ENCODE measurements around the gene PPIA.
"Not testable (repeated sequence)": the region's sequence is repeated elsewhere in the genome, so short reads cannot be mapped to it uniquely, and the experiment has no call there.

The PPIA gene

DNA sequence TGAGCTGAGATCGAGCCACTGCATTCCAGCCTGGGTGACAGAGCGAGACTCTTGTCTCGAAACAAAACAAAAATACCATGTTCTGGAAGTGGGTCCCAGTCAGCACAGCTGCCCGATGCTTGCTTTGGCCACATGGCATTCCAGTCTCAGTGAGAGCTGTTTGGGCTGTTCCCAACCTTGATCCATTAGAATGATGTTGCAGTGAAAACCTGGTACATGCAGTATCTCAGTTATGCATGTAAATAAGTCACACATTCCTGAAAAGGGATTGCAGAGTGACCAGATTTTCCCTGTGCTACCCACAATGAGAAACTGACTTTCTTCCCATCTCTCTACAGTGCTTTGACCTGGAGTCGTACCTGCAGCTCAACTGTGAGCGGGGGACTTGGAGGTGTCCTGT lies 32.4 kb upstream of the PPIA start:
- DNase-seq (ENCODE audit: low read depth in 2 of 2): no peak

DNA sequence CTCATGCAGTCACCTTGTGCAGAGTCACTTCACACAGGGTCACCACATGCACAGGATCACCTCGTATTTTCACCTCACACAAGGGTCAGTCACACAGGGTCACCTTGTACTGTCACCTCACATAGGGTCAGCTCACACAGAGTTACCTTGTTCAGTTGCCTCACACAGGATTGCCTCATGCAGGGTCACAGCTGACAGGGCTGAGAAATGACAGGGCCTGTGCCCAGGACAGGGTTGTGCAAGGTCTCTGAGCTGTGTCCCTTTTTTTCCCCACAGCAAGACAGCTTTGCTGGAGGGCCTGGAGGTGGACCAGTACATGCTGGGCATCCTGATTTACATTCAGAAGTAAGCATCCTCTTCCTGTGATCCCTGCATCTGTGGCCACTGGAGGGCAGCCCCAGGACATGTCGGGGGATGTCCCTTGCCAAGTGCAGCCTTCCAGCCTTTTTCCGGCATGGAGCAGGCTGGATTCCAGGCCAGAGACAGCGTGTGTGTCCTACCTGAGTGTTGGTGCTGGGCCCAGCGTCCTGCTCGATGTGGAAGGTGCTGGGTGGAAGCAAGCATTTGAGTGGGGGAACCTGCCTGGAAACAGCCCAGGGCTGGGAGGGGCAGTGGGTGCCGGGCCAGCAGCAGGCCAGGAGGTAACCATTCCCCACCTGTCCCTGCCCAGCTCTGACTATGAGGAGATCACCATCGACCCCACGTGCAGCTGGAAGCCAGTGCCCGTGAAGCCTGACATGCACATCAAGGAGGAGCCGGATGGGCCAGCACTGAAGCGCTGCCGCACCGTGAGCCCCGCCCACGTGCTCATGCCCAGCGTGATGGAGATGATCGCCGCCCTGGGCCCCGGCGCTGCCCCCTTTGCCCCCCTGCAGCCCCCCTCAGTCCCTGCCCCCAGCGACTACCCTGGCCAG lies 31.6 kb upstream of the PPIA start:
- DNase-seq (ENCODE audit: low read depth in 2 of 2): no peak

DNA sequence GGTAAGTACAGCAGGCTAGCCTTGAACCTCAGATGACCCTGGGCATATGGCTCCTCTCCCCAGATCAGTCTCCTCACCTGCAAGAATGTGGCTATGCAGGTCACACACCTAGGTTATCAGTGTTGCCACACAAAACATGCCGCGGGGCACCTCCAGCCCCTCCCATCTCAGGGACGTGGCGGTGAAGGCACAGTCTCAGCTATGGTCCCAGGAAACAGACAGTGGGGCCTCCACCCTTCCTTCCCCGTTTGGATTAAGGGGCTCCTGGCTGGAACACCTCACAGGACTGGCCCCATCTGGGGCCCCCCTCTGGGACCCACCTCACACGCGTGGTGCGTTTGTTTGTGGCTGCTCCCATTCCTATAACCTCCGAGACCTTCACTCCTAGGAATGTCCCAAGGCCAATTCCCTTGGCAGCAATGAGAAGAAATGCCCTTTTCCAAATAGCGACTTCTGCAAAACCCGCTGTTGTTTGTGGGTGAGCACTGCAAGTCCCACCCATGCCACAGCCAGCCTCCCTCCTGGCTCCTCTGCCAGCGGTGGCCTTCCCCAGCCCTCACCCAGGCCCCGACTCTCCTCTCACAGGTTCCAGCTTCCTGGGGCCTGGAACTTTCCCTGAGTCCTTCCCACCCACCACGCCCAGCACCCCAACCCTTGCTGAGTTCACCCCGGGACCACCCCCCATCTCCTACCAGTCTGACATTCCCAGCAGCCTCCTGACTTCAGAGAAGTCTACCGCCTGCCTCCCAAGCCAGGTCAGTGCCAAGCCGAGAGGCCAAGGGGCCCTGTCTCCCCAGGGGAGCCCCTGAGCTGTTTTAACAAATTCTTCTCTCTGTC lies 30.7 kb upstream of the PPIA start:
- no peak for DNase-seq (ENCODE audit: low read depth in 2 of 2)

DNA sequence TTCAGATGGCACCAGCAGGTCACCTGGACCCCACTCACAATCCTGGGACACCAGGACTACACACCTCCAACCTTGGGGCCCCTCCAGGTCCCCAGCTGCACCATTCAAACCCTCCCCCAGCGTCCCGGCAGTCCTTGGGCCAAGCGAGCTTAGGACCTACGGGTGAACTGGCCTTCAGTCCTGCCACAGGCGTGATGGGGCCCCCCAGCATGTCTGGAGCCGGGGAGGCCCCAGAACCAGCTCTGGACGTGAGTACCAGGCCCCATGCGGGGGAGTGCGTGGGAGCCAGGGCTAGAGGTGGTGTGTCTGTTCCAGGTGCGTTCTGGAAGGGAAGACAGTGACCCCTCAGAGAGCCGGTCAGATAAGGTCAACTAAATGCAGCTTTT lies 30.1 kb upstream of the PPIA start:
- no peak for DNase-seq (ENCODE audit: low read depth in 2 of 2)

DNA sequence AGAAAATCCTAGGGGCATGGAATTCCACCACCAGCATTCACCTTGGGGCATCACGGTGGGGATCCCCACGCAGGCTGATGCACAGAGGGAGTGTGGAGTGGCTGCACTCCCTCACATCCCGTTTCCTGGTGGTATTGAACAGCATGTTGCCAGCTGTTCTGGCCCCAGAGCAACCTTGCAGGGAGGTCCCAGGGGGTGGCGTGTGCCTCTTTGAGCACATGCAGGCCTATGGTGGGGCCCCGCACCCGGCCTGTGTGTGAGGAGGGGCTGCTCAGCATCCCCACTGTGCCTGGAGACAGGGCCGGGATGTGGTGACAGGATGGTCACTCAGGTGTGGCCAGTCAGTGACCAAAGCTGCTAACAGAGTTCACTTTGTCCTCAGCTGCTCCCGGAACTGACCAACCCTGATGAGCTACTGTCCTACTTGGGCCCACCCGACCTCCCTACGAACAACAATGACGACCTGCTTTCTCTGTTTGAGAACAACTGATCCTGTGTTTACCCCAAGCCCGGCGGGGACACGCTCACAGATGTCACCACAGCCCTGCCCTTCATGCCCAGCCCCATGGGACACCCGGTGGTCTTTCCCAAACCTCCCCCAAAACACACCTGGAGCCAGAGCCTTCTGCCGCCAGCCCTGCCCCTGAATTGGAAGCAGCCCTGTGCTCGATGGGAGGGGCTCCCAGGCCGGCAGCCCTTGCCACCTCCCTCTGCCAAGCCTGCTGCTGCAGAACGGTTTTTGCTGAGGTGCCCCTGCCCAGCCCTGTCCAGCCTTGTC lies 29.2 kb upstream of the PPIA start:
- DNase-seq (ENCODE audit: low read depth in 2 of 2): no peak

DNA sequence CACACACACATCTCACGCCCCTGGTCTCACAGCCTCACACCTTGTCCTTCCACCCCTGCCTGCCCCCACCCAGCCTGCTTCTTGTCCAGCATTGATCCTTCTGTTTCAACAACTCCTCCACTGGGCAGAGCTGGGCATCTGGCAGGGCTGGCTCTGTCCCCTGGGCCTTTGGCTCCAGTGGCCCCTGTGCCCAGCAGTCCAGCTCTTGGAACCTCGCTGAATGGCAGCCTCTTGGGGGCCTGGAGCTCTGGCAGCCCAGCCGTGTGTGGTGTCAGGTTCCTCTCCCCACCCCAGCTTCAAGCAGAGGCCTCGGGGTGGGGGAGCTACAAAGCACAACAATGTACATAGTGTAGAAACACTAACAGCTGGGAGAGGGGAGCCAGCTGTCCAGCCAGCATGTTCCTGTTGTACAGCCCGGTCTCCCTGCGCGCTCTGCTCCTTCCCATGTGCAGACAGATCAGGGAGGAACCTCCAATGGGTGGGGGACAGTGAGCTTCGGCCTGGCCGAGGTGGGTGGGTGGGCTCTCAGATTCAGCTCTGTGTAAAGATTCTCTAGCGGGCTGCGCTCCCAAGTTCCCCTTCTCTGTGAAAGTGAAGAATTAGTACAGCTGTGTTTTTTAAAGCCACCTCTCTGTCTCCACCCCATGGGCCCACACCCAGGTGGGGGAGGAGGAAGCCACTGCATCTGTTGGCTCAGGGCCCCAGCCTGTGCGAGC lies 28.4 kb upstream of the PPIA start:
- no peak for DNase-seq (ENCODE audit: low read depth in 2 of 2)

DNA sequence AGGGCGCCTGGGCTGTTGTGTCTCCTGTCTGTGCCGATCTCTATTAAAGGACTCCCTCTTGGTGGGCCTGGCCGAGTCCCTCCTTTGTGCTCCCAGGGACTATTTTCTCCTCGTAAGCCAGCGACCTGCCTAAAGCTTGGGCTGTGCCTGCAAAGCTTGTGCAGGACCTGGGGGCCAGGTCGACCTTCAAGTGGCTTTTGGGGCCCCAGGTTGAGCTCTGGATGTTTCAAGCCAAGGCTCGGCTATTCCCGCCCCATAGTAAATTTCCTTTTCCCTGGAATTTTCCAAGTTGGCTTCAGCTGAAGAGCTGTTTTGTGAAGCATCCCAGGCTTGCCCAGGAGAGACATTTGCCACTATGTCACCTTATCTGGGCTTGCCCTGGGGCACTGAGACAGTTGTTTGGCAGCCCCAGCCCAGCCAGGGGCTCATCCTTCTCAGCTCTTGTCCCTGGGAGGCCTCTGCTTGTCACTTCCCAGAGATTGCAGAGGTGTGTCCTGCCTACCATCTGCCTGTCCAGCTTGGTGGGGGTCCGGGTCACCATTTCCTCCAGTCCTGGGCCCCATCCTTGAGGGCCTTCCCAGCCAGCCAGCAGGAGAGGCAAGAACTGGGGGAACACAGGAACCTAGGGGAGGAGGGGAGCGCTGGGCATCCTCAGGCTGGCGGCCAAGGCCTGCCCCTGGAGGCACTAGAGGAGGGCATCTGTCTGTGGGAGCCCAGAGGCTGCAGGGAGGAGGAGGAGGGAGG lies 27.7 kb upstream of the PPIA start:
- DNase-seq (ENCODE audit: low read depth in 2 of 2): no peak

DNA sequence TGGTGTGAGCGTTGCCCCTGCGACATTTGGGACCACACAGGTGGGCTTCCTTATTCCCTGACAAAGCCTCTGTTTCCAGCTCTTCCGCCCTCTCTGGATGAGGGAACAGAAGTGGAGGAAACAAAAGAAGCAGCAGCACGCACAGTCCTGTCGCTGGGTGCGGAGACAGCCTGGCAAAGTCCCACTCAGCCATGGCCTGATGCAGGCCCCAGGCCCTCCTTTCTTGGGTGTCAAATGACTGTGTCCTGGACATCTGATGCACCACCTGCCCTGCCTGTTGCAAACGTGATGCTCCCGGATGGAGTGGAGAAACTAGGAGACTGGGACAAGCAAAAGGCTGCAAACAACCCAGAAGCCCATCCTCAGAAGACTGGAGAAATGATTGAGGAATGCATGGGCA lies 27.1 kb upstream of the PPIA start:
- DNase-seq (ENCODE audit: low read depth in 2 of 2): no peak

DNA sequence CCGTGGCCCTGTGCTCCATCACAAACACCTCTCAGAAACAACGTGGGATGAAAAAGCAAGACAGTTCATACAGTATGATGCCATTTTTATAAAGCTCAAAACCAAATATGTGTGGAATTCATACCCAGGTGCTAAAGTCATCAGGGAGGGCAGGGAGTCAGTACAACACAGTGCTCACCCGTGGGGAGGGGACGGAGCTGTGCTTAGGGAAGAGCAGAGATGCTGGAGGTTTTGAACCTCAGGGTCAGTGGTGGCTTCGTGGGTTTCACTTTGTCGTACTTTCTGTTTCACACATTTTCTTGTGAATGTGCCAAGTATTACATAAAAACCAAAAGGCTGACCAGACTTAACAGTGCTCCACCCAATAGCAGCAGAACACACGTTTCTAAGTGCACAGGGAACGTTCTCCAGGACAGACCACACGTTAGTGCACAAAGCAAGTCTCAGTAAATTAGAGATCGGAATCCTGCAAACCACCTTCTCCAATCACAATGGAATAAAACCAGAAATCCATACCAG lies 26.6 kb upstream of the PPIA start:
- no peak for DNase-seq (ENCODE audit: low read depth in 2 of 2)

DNA sequence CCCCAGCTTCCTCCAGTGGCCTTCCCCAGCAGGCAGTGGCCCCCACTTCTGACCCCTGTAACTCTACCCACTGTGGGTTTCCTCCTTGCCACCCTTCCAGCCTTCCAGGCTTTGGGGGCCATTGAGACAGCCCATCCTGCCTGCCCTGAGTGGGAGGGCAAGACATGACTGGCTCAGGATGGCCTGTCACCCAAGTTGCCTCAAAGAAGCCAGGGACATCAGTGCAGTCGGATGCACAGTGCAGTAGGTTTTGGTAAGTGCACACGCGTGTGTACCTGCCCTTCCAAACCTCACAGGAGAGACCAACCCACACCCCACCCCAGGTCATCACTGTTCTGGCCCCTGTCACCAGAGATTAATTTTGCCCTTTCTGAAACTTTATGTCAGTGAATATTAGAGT lies 25.1 kb upstream of the PPIA start:
- no peak for DNase-seq (ENCODE audit: low read depth in 2 of 2)

DNA sequence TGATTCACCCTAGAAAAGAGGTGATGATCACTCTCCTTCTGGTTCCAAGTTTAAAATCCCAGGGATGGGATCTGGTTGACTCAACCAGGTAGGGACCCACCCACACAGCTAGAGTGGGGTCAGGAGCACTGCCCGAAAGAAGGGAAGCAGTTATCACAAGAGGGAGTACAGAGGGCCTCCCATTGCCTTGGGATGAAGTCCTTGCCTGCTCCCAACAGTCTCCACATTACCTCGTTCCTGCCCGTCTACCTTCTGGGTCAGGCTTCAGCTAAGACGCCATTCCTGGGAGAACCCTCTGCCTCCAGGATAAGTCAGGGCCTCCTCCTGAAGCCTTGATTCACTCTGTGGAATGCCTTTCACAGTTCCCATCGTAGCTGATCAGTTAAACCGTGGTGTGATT lies 24.0 kb upstream of the PPIA start:
- DNase-seq (ENCODE audit: low read depth in 2 of 2): no peak

DNA sequence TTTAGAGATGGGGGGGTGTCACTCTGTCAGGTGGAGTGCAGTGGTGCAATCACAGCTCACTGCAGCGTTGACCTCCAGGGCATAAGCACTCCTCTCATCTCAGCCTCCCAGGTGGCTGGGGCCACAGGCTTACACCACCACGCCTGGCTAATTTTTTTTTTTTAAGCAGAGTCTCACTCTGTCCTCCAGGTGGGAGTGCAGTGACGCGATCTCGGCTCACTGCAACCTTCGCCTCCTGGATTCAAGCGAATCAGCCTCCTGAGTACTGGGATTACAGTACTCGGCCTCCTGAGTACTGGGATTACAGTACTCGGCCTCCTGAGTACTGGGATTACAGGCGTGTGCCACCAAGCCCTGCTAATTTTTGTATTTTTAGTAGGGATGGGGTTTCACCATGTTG lies 23.6 kb upstream of the PPIA start:
- no peak for DNase-seq (ENCODE audit: low read depth in 2 of 2)

DNA sequence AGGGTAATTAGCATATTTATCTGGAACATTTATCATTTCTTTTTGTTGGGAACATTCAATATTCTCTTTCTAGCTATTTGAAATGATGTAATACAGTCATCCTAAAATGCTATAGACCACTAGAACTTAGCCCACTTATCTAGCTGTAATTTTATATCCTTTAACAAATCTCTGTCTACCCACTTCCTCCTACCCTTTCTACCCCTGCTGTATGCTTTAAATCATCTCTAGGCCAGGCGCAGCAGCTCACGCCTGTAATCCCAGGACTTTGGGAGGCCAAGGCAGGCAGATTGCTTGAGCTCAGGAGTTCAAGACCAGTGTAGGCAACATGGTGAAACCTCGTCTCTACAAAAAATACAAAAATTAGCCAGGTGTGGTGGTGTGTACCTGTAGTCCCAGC lies 22.0 kb upstream of the PPIA start:
- DNase-seq (ENCODE audit: low read depth in 2 of 2): not testable (repeated sequence)

DNA sequence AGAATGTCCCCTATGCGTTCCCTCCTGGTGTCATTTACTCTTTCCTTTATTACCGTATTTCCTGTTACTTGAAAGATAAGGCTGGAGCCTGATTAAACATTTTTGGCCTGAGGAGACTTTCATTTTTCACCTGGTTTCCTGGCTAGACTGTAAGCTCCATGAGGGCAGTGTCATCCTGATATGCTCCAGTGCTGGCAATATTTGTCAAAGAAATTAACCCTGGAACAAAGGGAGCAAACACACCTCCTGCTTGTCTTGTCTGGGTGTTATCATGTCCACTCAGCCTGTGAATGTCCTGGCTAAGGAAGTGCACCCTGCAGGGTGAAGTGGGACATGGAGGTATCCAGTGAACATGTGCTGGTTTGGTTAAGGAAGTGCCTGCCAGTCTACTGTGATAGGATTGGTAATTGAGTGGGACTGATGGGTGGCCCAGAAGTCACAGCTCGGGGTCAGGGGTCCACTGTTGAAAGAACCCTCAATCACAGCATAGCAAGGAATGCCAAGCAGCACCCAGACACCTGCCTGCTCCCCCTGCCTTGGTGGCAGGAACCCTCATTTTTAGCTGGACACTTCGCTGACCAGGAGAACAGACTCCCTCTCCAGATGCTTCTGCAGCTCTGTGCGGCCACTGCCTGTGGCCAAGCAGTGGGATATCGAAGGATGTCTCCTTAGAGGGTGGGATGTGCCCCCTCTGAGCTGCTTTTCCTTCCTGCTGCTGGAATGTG lies 20.9 kb upstream of the PPIA start:
- no peak for DNase-seq (ENCODE audit: low read depth in 2 of 2)

DNA sequence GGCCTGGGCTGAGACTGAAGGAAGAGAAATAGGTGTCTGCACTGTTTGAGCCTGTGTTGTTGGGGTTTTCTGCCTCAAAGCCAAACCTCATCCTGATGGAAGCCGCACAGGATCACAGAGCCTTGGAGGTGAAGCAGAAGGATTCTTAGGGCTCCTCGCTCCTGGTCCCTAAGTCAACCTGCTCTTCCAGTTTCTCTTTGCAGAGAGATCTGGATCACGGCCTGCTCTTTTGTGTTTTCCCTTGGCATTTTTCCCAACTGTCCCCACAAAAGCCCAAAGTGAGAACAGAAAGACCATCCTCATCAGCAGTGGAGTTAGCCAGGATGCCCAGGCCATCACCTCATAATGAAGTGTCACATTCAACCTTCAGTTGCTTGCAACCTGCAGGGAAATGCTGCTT lies 20.3 kb upstream of the PPIA start:
- DNase-seq (ENCODE audit: low read depth in 2 of 2): no peak

DNA sequence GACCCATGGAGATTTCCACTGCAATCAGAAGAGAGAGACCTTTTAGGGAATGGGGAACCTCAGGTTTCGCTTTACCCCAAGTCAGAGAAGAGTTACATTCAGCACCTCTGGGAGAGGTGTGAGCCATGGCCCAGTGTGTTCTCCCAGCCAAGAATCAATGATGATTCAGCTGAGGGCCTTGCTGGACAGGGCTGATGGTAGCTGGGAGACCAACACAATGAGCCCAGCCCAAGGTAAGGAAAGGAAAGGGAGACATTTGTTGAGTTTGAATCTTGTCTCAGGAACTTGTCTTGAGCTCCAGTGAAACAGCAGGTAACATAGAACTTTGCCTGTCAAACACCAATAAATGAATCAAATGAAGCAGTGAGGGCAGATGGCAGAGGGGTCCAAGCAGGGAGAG lies 14.0 kb upstream of the PPIA start:
- DNase-seq (ENCODE audit: low read depth in 2 of 2): no peak

DNA sequence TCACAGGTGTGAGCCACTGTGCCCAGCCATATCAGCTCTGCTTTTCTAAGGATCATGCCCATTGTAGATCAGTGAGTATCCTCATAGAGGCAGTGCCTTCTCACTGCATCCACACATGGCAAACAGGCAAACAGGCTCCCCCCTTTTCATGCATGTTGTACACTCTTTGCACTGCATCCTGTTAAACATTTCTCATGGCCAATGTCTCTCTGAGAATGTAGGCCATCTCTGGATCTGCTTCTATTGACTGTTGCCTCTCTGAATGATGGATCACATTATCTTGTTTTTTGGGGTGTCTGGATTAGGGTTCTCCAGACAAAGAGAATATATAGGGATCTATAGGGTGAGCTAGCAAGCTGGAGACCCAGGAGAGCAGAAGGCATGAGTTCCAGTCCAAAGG lies 13.1 kb upstream of the PPIA start:
- DNase-seq (ENCODE audit: low read depth in 2 of 2): no peak

DNA sequence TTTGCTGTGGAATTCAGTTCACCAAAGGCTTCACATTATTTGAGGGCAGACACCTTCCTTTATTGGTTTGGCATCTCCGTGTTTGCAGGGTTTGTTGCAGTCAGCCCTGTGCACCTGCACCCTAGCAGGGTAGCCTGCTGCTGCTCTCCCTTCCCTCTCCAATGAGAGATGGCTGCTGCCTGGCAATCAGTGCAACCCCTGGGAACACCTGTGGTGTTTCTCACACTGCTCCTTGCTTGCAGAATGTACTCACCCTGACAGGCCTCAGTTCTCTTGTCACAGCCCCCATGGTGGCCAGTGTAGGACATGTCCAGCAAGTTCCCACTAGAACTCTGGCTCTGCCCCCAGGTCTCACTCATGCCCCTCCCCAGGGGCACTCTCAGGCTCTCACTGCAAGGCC lies 12.1 kb upstream of the PPIA start:
- DNase-seq (ENCODE audit: low read depth in 2 of 2): no peak

DNA sequence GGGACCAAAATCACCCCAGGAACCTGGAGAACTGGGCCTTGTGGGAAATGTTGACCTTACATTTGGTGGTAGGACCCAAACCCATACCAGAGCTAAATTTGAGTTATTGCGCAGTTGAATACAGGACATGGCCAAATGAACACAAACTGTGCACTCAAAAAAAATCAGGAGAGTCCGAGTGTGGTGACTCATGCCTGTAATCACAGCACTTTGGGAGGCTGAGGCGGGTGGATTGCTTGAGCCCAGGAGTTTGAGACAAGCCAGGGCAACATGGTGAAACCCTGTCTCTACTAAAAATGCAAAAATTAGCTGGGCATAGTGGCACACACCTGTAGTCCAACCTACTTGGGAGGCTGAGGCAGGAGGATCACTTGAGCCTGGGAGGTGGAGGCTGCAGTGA lies 11.3 kb upstream of the PPIA start:
- DNase-seq (ENCODE audit: low read depth in 2 of 2): not testable (repeated sequence)

DNA sequence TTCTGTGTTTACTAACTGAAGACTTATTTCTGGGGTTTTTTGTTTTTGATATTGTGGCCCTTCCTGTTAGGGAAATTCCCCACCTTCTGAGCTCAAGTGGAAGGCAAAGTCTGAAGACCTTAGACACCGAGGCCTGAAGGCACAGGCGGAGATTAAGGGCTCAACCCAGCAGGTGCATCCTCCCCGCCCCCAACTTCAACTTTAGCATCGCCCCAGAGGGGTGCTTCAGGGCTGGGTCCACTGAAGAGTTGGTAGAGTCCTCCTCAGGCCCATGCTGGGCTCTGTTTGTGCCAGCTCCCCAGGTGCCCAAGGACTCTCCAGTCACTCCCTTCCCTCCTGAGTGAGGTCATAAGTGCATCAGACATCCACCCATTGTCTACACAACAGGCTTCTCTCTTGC lies 9.4 kb upstream of the PPIA start:
- no peak for DNase-seq (ENCODE audit: low read depth in 2 of 2)
